Measurements from ENCODE around the gene SELENOP. TPM values are rescaled to one million over a fixed set of nuclear protein-coding genes. Genes with fewer than 3 reads are reported as not detected.

The SELENOP gene
- total and polyA plus RNA-seq, 2 experiments from 2014 or later = 1.2 to 1.4 TPM

DNA sequence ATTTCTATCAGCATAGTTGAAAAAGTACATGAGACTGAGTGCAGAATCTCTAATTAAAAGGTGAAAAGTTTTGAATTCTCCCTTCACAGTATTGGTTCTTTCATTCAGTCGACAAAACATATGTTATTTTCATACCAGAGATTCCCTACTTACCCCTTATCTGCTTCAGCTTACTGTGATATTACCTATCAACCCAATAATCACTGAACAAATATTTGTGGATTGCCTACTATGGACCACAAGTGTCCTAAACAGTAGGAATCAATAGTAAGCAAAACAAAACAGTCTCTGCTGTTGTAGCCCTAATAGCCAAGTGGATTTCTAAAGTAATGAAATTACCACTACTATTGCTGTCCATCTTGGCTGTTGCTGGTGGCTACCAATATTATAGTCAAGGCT is 43.6 kb downstream of the SELENOP start:
- Histone ChIP-seq H3K4me1 (ENCODE audit: insufficient read depth) (no peaks in the 10 kb centered on the region), H2AFZ (no peak overlapping the region), H3K9me2 (ENCODE audit: insufficient read depth) (no peaks in the 10 kb centered on the region), H3F3A (ENCODE audit: insufficient read depth) (no peaks in the 10 kb centered on the region), H3K27ac (no peak overlapping the region), H3K9me3 (ENCODE audit: low read depth) (no peaks in the 10 kb centered on the region), H4K20me1 (ENCODE audit: insufficient read depth) (no peaks in the 10 kb centered on the region), H3K27me3 (replicated peaks; ENCODE audit: insufficient read depth) (no peaks in the 10 kb centered on the region), H3K4me2 (ENCODE audit: unreplicated experiment) (no peak overlapping the region), H3K36me3 (ENCODE audit: low read depth) (no peaks in the 10 kb centered on the region), H3K79me2 (ENCODE audit: insufficient read depth) (no peaks in the 10 kb centered on the region), H3K9ac (no peak overlapping the region), H3K4me3 (no peak overlapping the region)
- DNase-seq = no peak
- WGBS, 2 experiments (ENCODE audit: low coverage in 1 of 2, low lambda C conversion rate in 2 of 2, missing lambda C conversion rate in 2 of 2) = 34 to 48% methylated on average over 1 of the region's 1 CpG
- no peak for TF ChIP-seq EZH2 (IDR thresholded peaks at IDR 0.05; ENCODE audit: insufficient read depth, poor library complexity, severe bottlenecking)
- TF ChIP-seq EZH2phosphoT487 (IDR thresholded peaks at IDR 0.05; ENCODE audit: insufficient read depth, low read depth) = no peak
- in situ Hi-C loops (cut with MboI) = loop anchor here (25.0 kb wide), 1 partner anchor 906 kb away; the partner anchor contains the start of gene OXCT1

DNA sequence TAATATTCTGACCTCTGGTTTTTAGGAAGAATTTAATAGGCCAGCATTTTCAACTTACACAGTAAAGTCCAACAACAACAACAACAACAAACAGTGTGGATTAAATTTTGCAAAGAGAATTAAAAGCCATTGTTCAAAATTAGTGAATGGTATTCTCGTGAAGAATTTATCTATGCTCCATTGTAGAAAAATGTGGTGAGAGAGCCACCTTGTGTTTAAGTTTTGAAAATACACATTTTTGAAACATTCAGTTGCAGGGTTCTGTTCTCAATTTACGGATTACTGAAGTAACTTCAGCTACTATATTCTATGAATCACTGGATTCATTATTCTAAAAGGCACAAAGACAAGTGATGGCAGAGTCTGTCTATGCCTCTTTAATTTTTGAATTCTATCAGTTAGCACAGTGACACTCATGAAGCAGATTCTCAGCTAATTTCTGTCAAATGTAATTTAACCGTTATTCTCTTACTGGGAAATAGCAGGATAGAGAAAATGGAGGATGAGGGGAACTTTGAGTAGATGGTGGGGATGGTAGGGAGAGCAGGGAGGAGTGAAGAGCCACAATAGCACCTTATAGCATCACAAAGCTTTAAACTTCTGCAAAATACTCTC is 44.1 kb downstream of the SELENOP start:
- no peaks in the 10 kb centered on the region for H3K79me2 ChIP-seq (ENCODE audit: insufficient read depth)
- no peaks in the 10 kb centered on the region for H4K20me1 ChIP-seq (ENCODE audit: insufficient read depth)
- no peak overlapping the region for H3K4me2 ChIP-seq (ENCODE audit: unreplicated experiment)
- H3F3A ChIP-seq (ENCODE audit: insufficient read depth) = no peaks in the 10 kb centered on the region
- no peaks in the 10 kb centered on the region for H3K36me3 ChIP-seq (ENCODE audit: low read depth)
- TF ChIP-seq EZH2phosphoT487 (IDR thresholded peaks at IDR 0.05; ENCODE audit: insufficient read depth, low read depth) = no peak
- no peak for TF ChIP-seq EZH2 (IDR thresholded peaks at IDR 0.05; ENCODE audit: insufficient read depth, poor library complexity, severe bottlenecking)
- H3K27me3 ChIP-seq (replicated peaks; ENCODE audit: insufficient read depth) = no peaks in the 10 kb centered on the region
- in situ Hi-C loops (cut with MboI) = loop anchor here (25.0 kb wide), 1 partner anchor 905 kb away; the partner anchor contains the start of gene OXCT1
- H3K9ac ChIP-seq = no peak overlapping the region
- DNase-seq = peak; percentile 58
- H2AFZ ChIP-seq = no peak overlapping the region
- no peaks in the 10 kb centered on the region for H3K4me1 ChIP-seq (ENCODE audit: insufficient read depth)
- H3K27ac ChIP-seq = no peak overlapping the region
- no peaks in the 10 kb centered on the region for H3K9me3 ChIP-seq (ENCODE audit: low read depth)
- H3K9me2 ChIP-seq (ENCODE audit: insufficient read depth) = no peaks in the 10 kb centered on the region
- 33 to 38% methylated on average over 3 of the region's 3 CpGs for WGBS, 2 experiments (ENCODE audit: low coverage in 1 of 2, low lambda C conversion rate in 2 of 2, missing lambda C conversion rate in 2 of 2)
- no peak overlapping the region for H3K4me3 ChIP-seq

DNA sequence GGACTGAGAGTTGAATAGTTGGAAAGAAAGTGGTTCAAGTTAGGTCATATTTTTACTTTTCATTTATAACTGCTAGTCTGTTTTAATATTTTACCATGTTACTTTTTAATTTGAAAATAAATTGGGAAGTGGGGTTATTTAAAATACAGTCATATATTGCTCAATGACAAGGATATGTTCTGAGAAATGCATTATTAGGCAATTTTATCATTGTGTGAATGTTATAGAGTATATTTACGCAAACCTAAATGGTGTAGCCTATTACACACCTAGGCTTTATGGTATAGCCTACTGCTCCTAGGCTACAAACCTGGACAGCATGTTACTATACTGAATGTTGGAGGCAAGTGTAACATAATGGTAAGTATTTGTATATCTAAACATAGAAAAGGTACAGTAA is 49.9 kb downstream of the SELENOP start:
- Histone ChIP-seq H3K9ac (no peak overlapping the region), H3K79me2 (ENCODE audit: insufficient read depth) (no peaks in the 10 kb centered on the region)

DNA sequence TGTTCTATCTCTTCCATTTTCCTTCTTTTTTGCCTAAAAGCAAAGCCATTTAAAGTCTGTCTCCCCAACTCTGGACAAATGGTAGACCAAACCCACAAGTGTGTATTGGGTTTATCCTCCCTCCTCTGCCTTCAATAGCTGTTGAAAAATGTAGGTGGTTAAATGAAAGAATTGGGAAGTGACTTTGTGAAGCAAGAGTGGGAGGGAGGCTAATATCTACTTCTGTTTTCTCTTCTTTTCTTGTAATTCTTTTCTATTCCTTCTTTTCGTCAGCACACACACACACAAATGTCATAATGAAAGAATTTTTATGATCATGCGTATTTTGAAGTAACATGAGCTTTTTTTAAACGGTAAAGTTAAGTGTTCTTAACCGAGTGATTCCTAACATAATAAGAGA is 51.3 kb downstream of the SELENOP start:
- peaks cover 3% of the 10 kb centered on the region; the same call in 1 of the 2 replicates for H3K4me1 ChIP-seq (ENCODE audit: insufficient read depth)
- H3K9me2 ChIP-seq (ENCODE audit: insufficient read depth) = no peaks in the 10 kb centered on the region
- H3K9ac ChIP-seq = no peak overlapping the region
- no peak overlapping the region for H3K27ac ChIP-seq
- no peaks in the 10 kb centered on the region for H3K9me3 ChIP-seq (ENCODE audit: low read depth)
- H4K20me1 ChIP-seq (ENCODE audit: insufficient read depth) = no peaks in the 10 kb centered on the region
- no peak overlapping the region for H3K4me3 ChIP-seq
- no peak for DNase-seq
- no peaks in the 10 kb centered on the region for H3K79me2 ChIP-seq (ENCODE audit: insufficient read depth)
- no peak overlapping the region for H2AFZ ChIP-seq
- no peaks in the 10 kb centered on the region for H3K36me3 ChIP-seq (ENCODE audit: low read depth)
- no peaks in the 10 kb centered on the region for H3K27me3 ChIP-seq (replicated peaks; ENCODE audit: insufficient read depth)
- 96% methylated on average over 4 of the region's 4 CpGs for WGBS, 2 experiments (ENCODE audit: low coverage in 1 of 2, low lambda C conversion rate in 2 of 2, missing lambda C conversion rate in 2 of 2)
- in situ Hi-C loops (cut with MboI) = loop anchor here (25.0 kb wide), 1 partner anchor 898 kb away; the partner anchor contains the start of gene OXCT1
- no peaks in the 10 kb centered on the region for H3F3A ChIP-seq (ENCODE audit: insufficient read depth)
- TF ChIP-seq EZH2phosphoT487 (IDR thresholded peaks at IDR 0.05; ENCODE audit: insufficient read depth, low read depth) = no peak
- no peak for TF ChIP-seq EZH2 (IDR thresholded peaks at IDR 0.05; ENCODE audit: insufficient read depth, poor library complexity, severe bottlenecking)
- H3K4me2 ChIP-seq (ENCODE audit: unreplicated experiment) = no peak overlapping the region

More for the DNA sequence above, 49.9 kb downstream of the SELENOP start:
- Histone ChIP-seq H3F3A (ENCODE audit: insufficient read depth) (no peaks in the 10 kb centered on the region), H3K36me3 (ENCODE audit: low read depth) (no peaks in the 10 kb centered on the region), H4K20me1 (ENCODE audit: insufficient read depth) (no peaks in the 10 kb centered on the region), H3K9me3 (ENCODE audit: low read depth) (no peaks in the 10 kb centered on the region), H3K27me3 (replicated peaks; ENCODE audit: insufficient read depth) (no peaks in the 10 kb centered on the region), H2AFZ (no peak overlapping the region), H3K4me3 (no peak overlapping the region), H3K27ac (no peak overlapping the region), H3K9me2 (ENCODE audit: insufficient read depth) (no peaks in the 10 kb centered on the region), H3K4me2 (ENCODE audit: unreplicated experiment) (no peak overlapping the region), H3K4me1 (ENCODE audit: insufficient read depth) (peaks cover 3% of the 10 kb centered on the region; the same call in 1 of the 2 replicates)
- WGBS, 2 experiments (ENCODE audit: low coverage in 1 of 2, low lambda C conversion rate in 2 of 2, missing lambda C conversion rate in 2 of 2) = 95 to 98% methylated on average over 1 of the region's 1 CpG
- in situ Hi-C loops (cut with MboI) = loop anchor here (25.0 kb wide), 1 partner anchor 899 kb away; the partner anchor contains the start of gene OXCT1
- TF ChIP-seq EZH2 (IDR thresholded peaks at IDR 0.05; ENCODE audit: insufficient read depth, poor library complexity, severe bottlenecking) = no peak
- TF ChIP-seq EZH2phosphoT487 (IDR thresholded peaks at IDR 0.05; ENCODE audit: insufficient read depth, low read depth) = no peak
- no peak for DNase-seq

Measured in GM23248 (cell line).